GM18505 (cell line): ENCODE results near the gene HHIPL1.

Source experiments
- ATAC-seq: cut with Tn5 transposase; IDR thresholded peaks from one replicate; pipeline ENCODE4 v1.9.1; 2021; ENCODE audit not compliant: unreplicated experiment
- POLR2A ChIP-seq: IDR thresholded peaks from 4 replicates; pipeline ENCODE4 v1.6.1; 2011; ENCODE audit warnings: borderline replicate concordance; ENCODE audit not compliant: insufficient read depth, insufficient read length; ENCODE audit errors: extremely low read depth

HHIPL1 gene

GRCh38 chr14:99644723-99645544, at the start of gene HHIPL1:
Gene HHIPL1, plus strand, starts transcription at chr14:99645129. Its CDS starts 79 bp downstream, at chr14:99645208.
- TF ChIP-seq POLR2A, result no peak

GRCh38 chr14:99595524-99595923, 49.4 kb upstream of the HHIPL1 start:
- TF ChIP-seq POLR2A, result no peak
- ATAC-seq, result no peak

More at GRCh38 chr14:99644723-99645544, at the start of gene HHIPL1:
- no peak for ATAC-seq

GRCh38 chr14:99596071-99596627, 48.8 kb upstream of the HHIPL1 start:
- no peak for TF ChIP-seq POLR2A

DNA sequence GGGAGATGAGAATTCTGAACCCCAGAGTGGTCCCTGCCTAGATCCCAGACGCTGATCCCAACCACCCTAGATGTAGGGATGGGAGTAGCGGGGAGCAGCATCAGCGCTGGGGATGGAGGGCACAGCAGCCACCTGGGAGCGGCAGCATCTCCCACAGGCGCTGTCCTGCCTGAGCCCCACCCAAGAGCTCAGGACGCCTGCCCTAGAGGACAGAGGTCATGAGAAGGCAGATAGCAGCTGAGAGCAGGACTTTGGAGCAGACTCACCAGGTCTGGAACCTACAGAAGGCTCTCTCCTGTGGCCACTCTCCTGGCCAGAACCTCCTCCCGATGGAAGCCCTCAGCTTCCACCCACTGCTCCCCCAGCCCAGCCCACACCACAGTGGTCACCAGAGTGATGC, 48.2 kb upstream of the HHIPL1 start:
- no peak for TF ChIP-seq POLR2A
- no peak for ATAC-seq

More at GRCh38 chr14:99596071-99596627, 48.8 kb upstream of the HHIPL1 start:
- ATAC-seq, result no peak

GRCh38 chr14:99597911-99598600, 46.9 kb upstream of the HHIPL1 start:
- no peak for ATAC-seq
- no peak for TF ChIP-seq POLR2A

GRCh38 chr14:99598774-99599173, 46.2 kb upstream of the HHIPL1 start:
- no peak for TF ChIP-seq POLR2A
- ATAC-seq, result no peak

DNA sequence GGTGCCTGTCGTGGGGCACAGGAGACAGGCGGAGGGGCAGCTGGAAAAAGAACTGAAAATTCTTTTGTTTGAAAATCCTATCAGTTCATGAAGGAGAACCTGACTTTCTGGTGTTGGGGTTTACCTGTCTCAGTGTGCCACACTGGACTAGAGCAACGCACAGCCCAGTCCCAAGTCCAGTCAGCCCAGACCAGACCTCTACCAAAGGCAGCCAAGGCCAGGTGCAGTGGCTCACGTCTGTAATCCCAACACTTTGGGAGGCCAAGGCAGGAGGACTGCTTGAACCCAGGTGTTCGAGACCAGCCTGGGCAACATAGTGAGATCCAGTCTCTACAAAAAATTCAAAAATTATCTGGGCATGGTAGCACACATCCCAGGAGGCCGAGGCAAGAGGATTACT, 45.5 kb upstream of the HHIPL1 start:
- no peak for TF ChIP-seq POLR2A
- no peak for ATAC-seq

GRCh38 chr14:99600232-99600888, 44.6 kb upstream of the HHIPL1 start:
- TF ChIP-seq POLR2A, result no peak
- no peak for ATAC-seq

GRCh38 chr14:99601361-99601831, 43.5 kb upstream of the HHIPL1 start:
- ATAC-seq, result no peak
- no peak for TF ChIP-seq POLR2A

GRCh38 chr14:99602054-99602787, 42.7 kb upstream of the HHIPL1 start:
- TF ChIP-seq POLR2A, result no peak
- no peak for ATAC-seq

DNA sequence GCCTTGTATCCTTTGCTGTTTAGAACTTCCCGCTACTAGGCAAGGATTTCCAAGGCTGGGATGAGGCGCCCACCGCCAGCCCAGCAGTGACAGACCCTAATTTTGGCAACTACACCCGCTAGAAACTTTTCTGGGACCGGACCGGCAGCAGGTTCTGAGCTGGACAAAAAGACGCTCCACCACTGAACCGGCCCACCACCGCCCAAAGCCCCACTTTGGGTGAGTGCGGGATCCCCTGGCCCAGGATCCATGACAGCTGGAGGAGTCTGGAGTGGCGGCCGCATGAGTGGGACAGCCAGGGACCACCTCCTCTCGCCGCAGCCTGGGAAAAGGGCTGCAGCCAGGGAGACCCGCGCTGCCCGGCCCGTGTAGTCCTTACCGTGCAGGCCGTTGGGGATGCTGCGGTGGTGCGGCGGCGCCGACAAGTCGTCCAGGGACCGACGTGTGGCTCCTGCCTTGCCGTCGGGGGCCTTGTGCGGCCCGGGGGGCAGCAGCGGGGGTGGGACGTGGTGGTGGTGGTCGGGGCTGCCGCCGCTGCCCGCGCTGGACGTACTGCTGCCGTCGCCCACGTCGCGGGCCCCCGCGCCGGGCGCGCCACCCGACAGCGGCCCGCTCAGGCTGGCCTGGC, 42.0 kb upstream of the HHIPL1 start:
- no peak for TF ChIP-seq POLR2A
- ATAC-seq, result no peak
